ENCODE data around the gene PTRHD1. TPM values are rescaled to one million over a fixed set of nuclear protein-coding genes. Genes with fewer than 3 reads are reported as not detected.

The PTRHD1 gene
- total RNA-seq, 2 donors from 2014 or later: 5.4 to 9.7 TPM

DNA sequence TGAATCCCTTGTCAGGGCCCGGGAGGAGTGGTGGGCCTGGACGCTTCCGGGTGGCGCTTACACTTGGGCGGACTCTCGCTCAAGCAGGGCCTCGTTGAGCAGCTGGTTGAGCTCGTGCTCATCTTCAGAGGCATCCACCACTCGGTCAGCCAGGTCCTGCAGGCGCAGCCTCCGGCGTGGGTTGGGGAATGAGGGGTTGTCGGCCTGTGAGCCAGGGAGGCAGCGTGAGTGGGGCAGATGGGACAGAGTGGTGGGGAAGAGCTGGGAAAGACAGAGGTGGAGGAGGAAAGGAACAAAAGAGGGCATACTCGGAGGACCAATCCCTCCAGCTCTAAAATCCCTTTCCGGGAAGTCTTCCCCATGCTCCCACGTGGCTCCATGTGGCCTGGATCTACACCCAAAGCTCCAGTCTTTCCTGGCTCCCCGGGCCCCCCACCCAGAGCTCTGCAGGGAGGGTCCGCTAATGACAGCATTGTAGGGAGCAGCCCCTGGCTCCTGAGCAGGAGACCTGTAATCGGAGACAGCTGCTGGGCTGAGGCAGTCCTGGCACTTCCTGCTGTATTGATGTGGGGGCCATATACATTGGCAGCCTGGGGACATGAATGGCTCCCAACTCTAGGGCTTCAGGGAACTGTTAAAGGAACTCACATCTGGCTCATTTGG is 41.7 kb upstream of the PTRHD1 start:
- no peak for DNase-seq (ENCODE audit: low spot score)
- TF ChIP-seq CTCF (IDR thresholded peaks at IDR 0.05): no peak
- Histone ChIP-seq H3K36me3 (peaks cover 19% of the 10 kb centered on the region), H3K27ac (no peak overlapping the region), H3K27me3 (replicated peaks; ENCODE audit: insufficient read depth) (no peaks in the 10 kb centered on the region), H3K4me1 (ENCODE audit: control insufficient read depth in 1 of 2, low read depth in 2 of 2) (no peaks in the 10 kb centered on the region), H3K9me3 (no peaks in the 10 kb centered on the region), H3K4me3 (no peak overlapping the region)
- no peak for ATAC-seq (ENCODE audit: insufficient number of reproducible peaks, low FRiP score, low read depth)

DNA sequence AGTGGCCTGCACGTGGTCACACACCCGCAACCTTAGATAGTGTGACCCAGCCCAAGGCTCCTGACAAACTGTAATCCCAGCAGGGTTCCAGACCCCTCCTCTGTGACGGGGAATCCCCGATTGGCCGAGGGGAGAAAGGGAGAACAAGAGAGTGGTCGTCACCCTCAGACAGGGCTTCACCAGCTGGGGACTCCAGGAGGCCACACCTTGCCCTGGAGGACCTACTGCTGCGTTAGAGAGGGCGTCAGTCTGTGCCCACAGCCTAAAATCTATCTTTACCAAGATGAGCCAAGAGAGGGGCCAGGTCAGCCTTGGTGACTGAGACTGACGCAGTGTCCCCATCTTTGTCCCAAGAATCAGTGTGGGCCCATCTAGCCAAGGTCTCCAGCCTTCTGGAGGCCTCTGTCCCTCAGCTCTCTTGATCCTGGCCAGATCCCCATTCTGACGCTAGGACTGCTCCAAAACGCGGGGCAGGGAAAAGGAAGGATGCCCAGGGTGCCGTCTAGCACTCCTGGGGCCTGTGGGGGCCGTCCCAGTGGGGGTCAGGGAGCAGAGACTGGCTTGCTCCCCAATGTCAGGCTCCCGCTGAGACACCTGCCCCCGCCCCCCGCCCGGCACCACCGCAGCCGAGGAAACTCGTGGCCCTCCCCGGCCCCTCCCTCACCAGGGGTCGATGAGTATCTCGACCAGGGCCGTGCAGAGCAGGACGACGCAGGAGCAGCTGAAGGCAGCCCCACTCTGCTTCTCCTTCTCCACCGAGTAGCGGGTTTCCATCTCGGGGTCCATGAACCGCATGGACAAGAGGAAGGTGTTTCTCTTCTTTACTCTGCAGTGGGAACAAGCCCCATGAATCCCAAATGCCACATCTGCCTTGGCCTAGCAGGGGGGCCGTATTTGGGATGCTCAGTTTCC is 40.9 kb upstream of the PTRHD1 start:
- no peaks in the 10 kb centered on the region for H3K27me3 ChIP-seq (replicated peaks; ENCODE audit: insufficient read depth)
- no peak for DNase-seq (ENCODE audit: low spot score)
- H3K4me1 ChIP-seq (ENCODE audit: control insufficient read depth in 1 of 2, low read depth in 2 of 2): no peaks in the 10 kb centered on the region
- H3K4me3 ChIP-seq: no peak overlapping the region
- TF ChIP-seq CTCF (IDR thresholded peaks at IDR 0.05): no peak
- no peak overlapping the region for H3K27ac ChIP-seq
- H3K9me3 ChIP-seq: no peaks in the 10 kb centered on the region
- no peak for ATAC-seq (ENCODE audit: insufficient number of reproducible peaks, low FRiP score, low read depth)
- H3K36me3 ChIP-seq: peaks cover 14% of the 10 kb centered on the region

GRCh38 chr2:24832931-24833701 is 39.9 kb upstream of the PTRHD1 start:
- no peaks in the 10 kb centered on the region for H3K4me1 ChIP-seq (ENCODE audit: control insufficient read depth in 1 of 2, low read depth in 2 of 2)
- no peak for TF ChIP-seq CTCF (IDR thresholded peaks at IDR 0.05)
- DNase-seq (ENCODE audit: low spot score): no peak
- H3K27ac ChIP-seq: no peak overlapping the region
- H3K4me3 ChIP-seq: no peak overlapping the region
- ATAC-seq (ENCODE audit: insufficient number of reproducible peaks, low FRiP score, low read depth): no peak
- H3K9me3 ChIP-seq: no peaks in the 10 kb centered on the region
- H3K36me3 ChIP-seq: peaks cover 14% of the 10 kb centered on the region
- H3K27me3 ChIP-seq (replicated peaks; ENCODE audit: insufficient read depth): no peaks in the 10 kb centered on the region

DNA sequence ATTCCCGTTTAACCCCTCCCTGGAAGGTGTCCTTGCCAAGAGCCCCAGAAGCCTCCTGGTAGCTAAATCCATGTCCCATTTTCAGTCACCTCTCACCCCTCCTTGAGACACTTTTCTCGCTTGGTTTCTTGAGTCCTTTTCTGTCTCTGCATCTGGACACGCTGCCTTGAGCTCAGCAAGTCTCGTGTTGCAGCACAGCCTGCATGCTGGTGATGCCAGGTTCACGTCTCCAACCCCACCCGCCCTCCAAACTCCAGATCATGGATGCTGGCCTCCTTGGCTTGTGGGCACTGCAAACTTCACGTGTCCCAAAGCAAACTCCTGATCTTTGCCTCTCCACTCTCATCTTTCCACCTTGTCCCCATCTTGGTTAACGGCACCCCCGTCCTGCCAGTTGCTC is 39.3 kb upstream of the PTRHD1 start:
- no peak for ATAC-seq (ENCODE audit: insufficient number of reproducible peaks, low FRiP score, low read depth)
- Histone ChIP-seq H3K36me3 (peaks cover 14% of the 10 kb centered on the region), H3K4me3 (no peak overlapping the region), H3K9me3 (no peaks in the 10 kb centered on the region), H3K27me3 (replicated peaks; ENCODE audit: insufficient read depth) (no peaks in the 10 kb centered on the region), H3K27ac (no peak overlapping the region), H3K4me1 (ENCODE audit: control insufficient read depth in 1 of 2, low read depth in 2 of 2) (no peaks in the 10 kb centered on the region)
- no peak for DNase-seq (ENCODE audit: low spot score)
- TF ChIP-seq CTCF (IDR thresholded peaks at IDR 0.05): no peak

GRCh38 chr2:24832073-24832461 is 38.9 kb upstream of the PTRHD1 start:
- H3K4me3 ChIP-seq: no peak overlapping the region
- no peak overlapping the region for H3K27ac ChIP-seq
- DNase-seq (ENCODE audit: low spot score) (no peak), ATAC-seq (ENCODE audit: insufficient number of reproducible peaks, low FRiP score, low read depth) (no peak)
- peaks cover 16% of the 10 kb centered on the region for H3K36me3 ChIP-seq
- TF ChIP-seq CTCF (IDR thresholded peaks at IDR 0.05): no peak
- H3K27me3 ChIP-seq (replicated peaks; ENCODE audit: insufficient read depth): no peaks in the 10 kb centered on the region
- H3K4me1 ChIP-seq (ENCODE audit: control insufficient read depth in 1 of 2, low read depth in 2 of 2): no peaks in the 10 kb centered on the region
- H3K9me3 ChIP-seq: no peaks in the 10 kb centered on the region
